ENCODE measurements around the gene ABLIM3.

DNA sequence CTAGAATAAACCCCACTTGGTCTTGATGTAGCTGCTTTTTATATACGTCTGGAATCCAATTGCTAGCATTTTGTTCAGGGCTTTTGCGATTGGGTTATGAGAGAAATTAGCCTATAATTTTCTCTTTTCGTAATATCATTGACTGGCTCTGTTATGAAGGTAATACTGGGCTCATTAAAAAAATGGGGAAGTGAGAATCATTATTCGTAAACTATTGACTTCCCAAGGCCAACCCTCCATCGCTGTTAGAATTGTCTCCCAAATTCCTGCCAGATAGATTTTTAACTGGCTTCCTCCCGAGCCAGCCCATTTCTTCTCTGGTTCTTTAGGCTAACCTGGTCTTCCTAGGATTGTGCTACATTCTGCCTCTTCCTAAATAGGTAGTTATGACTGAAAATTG, 168.1 kb downstream of the ABLIM3 start:
- TF ChIP-seq CTCF (IDR thresholded peaks at IDR 0.05; ENCODE audit: extremely low read depth in 1 of 2, insufficient read depth in 1 of 2, low read depth in 1 of 2, low read length in 2 of 2): no peak
- TF ChIP-seq MYC (IDR thresholded peaks at IDR 0.05; ENCODE audit: low read depth, low read length): no peak
- no peak for TF ChIP-seq POLR2A (IDR thresholded peaks at IDR 0.05; ENCODE audit: low read depth, low read length)
- no peak for TF ChIP-seq POLR2AphosphoS5 (IDR thresholded peaks at IDR 0.05; ENCODE audit: insufficient read depth, low read depth, low read length)
